ENCODE results near the gene GPR31.

- TF ChIP-seq NR1H2 (CRISPR knock-in tag; IDR thresholded peaks at IDR 0.05) = no peak
- TF ChIP-seq ZNF232 (CRISPR knock-in tag; IDR thresholded peaks at IDR 0.05) = no peak
- no peak for TF ChIP-seq NFYB (IDR thresholded peaks at IDR 0.05; ENCODE audit: extremely low read depth, insufficient read length)
- TF ChIP-seq POU5F1 (IDR thresholded peaks at IDR 0.05; ENCODE audit: borderline replicate concordance, low read depth, low read length, partially characterized antibody) = no peak
- no peak for TF ChIP-seq CTCF (IDR thresholded peaks at IDR 0.05 in 2 of 3, conservative IDR thresholded peaks at IDR 0.05 in 1 of 3; ENCODE audit: insufficient read depth in 2 of 3, low read depth in 1 of 3, low read length in 3 of 3)
- TF ChIP-seq BHLHE40 (IDR thresholded peaks at IDR 0.05; ENCODE audit: low read length) = no peak
- no peak for TF ChIP-seq ZKSCAN1 (IDR thresholded peaks at IDR 0.05; ENCODE audit: low read depth, low read length)
- TF ChIP-seq MAX (CRISPR knock-in tag; IDR thresholded peaks at IDR 0.05) = no peak
- no peak for TF ChIP-seq JUN (IDR thresholded peaks at IDR 0.05; ENCODE audit: borderline replicate concordance, low read depth, low read length)
- no peak for TF ChIP-seq JUN (CRISPR knock-in tag; IDR thresholded peaks at IDR 0.05; ENCODE audit: borderline replicate concordance)
- no peak for TF ChIP-seq ZNF274 (IDR thresholded peaks at IDR 0.05; ENCODE audit: borderline replicate concordance, low read depth, low read length)
- TF ChIP-seq FOXK2 (conservative IDR thresholded peaks at IDR 0.05 in 1 of 2, IDR thresholded peaks at IDR 0.05 in 1 of 2; ENCODE audit: low read depth in 2 of 2) = no peak
- TF ChIP-seq ETS1 (conservative IDR thresholded peaks at IDR 0.05; ENCODE audit: control insufficient read depth, low read depth, low read length) = no peak
- no peak for TF ChIP-seq SP1 (CRISPR knock-in tag; IDR thresholded peaks at IDR 0.05)
- no peak for TF ChIP-seq IRF1 (CRISPR knock-in tag; IDR thresholded peaks at IDR 0.05; ENCODE audit: borderline replicate concordance)
Measured at GRCh38 chr6:167118006-167118405, 39.8 kb downstream of the GPR31 start.

Data from K562 (cell line).